Activated CD8-positive, alpha-beta memory T cell treated with anti-CD3 and anti-CD28 coated beads, Interleukin-2, amount 50 U/mL, for 4 hours (primary cell): ENCODE measurements around the gene UBAC2.

ENCODE experiments used
- DNase-seq: peaks from one replicate; pipeline ENCODE4 v3.0.0-alpha.2; 2020

UBAC2 gene

DNA sequence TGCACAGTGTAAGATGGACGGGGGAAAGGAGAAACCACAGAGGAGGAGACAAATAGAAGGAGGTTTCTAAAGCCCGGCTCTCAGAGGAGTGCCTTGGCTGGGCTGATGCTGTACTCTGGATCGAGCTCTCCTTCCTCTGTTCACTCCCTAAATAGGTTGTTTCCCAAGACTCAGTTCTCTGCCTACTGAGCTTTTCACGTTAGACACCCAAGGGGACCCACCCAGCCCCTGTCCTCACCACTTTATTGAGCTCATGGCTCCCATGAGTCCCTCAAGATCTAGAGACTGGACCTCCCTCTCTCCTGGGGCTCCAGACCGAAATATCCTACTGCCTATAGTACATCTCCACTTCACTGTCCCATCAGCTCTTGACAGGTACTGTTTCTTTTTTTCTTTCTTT, 144.7 kb downstream of the UBAC2 start:
- DNase-seq: no peak

DNA sequence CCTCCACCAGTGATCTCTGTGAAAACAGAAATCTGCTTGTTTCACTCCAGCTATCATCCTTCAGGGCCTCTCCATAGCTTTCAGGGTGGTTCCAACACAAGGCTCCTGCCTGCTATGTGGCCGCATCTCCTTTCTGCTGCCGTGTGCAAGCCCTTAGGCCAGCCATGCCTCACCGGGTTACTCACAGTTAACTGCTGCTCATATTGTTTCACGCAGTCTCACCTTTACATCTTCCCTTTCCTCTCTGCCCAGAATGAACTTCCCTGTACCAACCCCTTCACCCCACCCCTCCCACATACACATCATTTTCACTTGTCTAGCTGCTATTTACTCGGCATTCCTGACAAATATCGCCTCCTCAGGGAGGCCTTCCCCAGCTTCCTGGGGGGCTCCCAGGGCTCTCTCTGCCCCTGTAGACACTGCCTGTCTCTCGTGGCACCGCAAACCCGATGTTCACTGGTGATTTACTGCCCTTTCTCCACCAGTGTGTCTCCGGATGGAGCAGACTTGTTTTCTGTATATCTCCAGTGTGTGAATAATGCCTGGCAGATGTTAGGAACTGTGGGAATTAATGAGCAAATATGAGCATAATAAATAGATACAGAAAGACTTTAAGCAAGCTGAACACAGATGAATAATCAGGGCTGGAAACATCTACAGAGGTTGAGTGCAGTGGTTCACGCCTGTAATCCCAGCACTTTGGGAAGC, 145.8 kb downstream of the UBAC2 start:
- no peak for DNase-seq

DNA sequence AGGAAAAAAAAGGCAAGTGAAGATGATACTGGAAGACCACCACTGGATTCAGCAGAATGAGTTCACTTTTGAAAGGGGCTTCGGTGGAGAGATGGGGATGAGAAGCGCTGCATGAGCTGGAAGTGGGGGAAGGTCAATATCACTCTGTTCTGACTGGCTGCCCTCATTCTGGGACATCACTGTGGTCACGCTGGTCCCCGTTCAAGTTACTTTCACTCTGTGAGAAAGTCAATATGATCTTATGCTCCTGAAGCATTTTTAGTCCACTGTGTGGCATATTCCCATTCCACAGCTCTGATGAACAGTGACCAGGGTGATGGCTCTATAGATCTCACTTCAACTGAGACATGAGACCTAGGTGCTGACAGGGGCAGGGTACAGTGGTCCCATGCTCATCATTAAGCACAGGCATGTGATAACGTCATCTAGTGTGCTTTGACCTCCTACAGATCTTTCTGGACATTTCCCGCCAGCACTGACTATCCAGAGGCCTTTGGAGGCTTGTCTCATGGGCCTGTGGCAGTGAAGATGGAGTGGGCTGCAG, 146.8 kb downstream of the UBAC2 start:
- no peak for DNase-seq

DNA sequence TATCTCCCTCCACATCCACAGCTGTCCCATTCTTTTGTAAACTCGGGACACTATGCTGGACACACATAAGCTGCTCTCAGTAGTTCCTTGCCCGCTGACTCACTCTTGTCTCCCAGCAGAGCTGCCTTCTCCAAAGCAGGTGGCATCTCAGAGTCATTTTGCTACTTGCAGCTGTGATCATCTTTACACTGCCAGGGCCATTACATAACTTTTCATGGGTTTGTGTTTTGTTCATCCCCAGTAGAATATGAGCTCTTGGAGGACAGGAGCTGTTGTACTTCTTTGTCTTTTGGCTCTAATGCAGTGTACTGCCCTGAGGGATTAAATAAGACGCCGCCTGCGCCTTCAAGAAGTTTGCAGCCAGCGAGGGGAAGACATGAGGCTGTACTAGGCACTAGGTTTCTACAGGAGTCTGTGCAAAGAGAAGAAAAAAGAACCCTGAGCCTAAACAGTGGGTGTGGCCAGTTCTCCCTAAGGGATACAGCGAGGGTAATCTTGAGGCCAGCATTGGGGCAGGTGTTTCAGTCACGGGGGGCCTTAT, 147.3 kb downstream of the UBAC2 start:
- DNase-seq: no peak

DNA sequence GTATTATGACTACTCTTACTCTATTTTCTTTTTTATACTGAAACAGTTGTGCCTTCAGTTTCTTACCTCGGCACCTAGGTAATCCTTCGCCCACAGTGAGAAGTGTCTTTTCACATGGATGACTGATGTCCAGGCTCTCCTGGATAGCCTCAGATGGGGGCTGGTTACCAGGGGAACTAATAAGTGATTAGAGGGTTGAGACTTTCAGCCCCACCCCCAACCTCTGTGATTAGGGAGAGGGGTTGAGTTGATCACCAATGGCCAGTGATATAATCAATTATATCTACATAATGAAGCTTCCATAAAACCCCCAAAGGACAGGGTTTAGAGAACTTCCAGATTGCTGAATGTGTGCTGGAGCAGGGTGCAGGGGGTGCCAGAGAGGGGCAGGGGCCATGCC, 149.5 kb downstream of the UBAC2 start:
- DNase-seq: no peak

DNA sequence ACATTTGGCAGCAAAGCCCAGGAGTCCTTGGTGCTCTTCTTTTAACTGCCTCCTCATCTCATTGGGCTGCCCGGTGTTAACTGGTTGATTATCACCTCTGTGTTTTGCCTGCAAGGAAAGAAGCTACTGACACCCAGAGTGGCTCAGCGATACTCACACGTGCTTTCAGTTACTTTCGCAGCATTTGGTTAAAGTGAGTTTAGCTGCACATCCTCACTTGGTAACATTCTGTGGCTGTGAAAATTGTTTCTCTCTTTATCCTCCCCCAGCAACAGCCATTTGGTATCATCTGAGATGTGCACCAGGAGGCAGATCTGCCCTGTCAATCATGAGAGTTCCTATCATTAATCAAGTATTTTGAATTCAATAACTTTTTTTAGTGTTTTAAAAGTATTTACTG, 151.1 kb downstream of the UBAC2 start:
- DNase-seq: no peak

DNA sequence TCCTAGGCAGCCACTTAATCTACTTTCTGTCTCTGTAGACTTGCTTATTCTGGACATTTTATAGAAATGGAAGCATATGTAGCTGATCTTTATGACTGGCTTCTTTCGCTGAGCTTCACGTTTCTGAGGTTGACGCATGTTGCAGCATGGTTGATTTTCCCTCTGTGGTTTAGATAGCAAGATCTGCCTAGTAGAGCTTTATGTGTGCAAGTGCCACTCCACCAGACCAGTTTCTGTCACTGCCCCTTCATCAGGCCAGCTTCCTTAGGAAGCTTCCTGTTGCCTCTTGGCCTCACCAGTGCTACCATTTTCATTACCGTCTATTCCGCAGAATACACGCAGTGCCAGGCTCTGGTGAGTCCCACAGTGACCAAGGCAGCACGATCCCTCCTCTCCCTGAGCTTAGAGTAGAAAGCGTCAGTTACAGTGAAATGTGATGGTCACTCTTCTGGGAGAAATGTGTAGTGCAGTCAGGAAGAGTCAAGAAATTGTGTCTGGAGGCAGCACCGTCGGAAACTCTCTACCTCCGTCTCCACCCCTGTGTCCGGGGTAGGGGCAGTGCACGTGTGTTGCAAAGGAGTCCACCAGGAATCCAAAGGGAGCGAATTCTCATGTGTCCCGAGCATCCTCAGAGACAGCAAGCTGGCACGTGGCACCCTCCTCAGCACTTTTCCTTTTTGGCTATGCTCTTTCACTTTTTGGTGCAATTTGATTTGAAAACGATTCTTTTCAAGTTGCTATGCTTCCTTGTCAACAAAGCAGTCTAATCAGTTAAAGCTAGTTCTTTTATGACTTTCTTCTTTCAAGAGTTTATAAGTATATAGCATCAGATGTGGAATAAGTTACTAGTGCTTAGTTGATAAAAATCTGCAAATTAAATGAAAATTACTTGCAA, 151.9 kb downstream of the UBAC2 start:
- DNase-seq: no peak

DNA sequence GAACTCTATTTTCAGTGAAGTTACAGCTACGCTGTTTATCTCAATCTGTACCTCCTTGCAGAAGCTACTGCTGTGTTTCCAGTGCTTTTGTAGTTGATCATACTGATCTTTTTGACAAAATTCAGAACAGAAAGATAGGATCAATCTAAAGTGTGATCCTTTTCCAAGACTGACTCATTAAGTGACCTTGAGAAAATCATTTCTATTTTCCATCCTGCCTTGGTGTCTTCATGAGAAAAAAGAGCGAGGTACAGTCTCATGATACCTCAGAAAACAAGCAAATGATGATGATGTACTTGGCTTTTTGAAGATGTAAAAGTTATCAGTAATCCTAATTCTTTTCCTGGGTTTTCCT, 152.6 kb downstream of the UBAC2 start:
- no peak for DNase-seq

DNA sequence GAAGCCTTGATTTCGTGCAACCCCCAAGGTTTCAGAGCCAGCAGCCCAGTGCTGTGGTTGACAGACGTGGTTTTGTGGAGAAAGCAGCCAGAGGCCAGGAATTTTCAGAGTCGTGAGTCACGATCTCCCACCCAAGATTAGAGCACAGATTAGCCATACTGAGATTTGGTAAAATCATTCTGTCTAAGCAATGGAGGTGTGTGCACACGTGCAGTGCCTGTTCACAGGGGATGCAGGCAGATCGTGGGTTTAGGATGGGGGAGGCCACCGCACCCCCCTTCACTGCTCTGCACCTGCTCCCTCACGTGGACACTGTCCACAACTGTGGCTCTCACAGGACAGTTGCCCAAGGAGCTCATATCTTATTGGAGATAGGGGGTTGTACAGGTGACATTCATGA, 153.2 kb downstream of the UBAC2 start:
- DNase-seq: no peak

DNA sequence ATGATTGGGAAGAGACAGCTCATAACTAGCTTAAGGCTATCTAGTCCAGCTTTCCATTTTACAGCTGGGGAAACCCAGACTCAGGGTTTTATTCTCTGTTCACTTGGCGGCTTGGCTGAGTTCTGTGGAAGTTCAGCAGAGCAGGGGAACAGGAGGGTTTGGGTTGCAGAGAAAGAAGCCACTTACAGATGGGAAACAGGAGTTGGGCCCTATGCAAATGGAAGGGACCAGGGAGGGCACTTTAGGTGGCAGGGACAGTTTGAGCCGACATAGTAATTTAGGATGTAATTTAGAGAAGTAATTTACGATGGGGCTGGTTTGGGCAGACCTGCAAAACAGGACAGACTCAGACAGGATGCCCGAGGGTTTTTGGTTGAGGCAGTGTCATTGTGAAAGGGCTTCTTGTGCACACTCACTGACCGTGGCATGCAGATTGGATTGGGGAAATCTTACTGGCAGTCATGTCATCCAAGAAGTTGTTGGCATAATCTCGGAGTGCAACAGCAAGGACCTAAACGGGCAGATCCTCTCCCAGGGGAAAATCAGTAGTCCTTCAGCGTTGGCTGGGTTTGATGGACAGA, 153.8 kb downstream of the UBAC2 start:
- no peak for DNase-seq

DNA sequence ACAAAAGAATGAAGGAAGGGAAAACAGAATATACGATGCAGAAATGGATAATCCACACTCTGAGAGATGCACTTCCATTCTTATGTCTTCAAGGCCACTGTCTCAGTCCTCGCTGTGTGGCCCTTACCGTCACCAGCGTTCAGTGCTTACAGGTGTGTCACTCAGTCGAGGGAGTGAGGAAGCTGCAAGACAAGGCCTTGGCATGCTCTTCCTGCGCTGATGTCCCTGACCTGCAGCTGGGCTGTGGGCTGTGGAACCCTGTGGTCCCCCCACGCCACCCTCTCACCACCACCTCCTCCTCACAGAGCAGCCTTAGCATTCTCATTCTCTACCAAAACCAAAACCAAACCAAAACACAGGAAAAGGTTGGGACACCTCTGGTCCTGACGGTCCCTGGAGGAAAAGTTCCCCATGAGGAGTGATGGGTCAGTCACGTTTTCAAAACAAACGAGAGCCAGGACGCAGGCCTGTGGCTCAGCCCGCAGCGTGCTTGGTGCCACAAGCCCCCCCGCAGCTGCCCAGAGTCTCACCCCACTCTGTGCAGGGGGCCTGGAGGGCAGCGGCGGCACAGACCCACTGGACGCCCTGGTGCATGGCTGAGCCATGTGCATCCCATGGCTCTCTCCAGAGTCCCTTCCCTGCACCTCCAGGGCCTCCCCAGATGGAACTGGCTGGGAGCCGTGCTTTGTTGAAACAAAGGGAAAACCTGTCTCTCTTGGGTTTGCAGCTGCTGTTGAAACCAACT, 154.8 kb downstream of the UBAC2 start:
- DNase-seq: no peak

DNA sequence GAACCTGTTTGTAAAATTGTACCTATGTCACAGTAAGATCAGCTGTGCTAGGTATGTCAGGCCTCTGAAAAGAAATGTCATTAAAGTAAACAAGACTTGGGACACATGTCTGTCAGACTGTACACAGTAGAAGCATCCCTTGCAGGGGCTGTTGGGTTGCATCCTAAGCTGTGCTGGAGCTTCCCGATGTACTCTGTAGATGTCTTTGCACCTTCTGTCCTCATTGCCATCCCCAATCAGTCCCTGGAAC, 155.3 kb downstream of the UBAC2 start:
- DNase-seq: no peak

DNA sequence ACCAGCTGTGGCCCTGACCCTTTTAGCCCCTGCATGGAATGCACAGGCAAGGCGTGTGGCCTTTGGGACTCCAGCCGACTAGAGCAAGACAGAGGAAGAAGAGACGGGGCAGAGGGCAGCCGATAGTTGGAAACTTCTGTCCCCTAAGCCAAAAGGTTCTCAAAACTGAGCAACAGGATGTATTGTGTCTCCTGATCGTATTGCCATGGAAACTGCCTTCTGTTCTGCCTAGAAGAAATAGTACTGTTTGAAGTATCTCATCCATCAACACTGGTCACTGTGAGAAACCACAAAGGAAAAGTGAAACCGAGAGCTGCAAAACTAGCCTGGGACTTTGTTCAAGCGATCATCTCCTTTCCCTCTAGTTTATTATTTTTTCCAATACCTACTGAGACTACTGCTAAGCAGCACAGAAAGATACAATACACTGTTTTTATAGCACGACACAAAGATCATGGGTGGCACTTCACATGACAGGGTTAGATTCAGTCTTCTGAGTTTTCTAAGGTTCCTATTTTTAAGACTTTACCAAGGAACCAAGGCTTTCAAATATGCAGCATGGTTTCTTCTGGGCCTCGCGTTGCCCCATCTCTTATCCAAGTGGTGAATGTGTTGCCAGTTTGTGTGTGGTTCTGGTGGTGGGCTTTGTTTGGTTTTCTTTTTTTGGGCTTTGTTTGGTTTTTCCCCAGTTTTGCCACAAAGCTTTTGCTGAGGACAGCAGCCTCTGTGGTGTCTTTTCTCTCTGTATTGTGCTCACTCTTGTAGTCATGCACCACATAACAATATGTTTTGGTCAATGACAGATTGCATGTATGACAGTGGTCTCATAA, 155.8 kb downstream of the UBAC2 start:
- DNase-seq: no peak

DNA sequence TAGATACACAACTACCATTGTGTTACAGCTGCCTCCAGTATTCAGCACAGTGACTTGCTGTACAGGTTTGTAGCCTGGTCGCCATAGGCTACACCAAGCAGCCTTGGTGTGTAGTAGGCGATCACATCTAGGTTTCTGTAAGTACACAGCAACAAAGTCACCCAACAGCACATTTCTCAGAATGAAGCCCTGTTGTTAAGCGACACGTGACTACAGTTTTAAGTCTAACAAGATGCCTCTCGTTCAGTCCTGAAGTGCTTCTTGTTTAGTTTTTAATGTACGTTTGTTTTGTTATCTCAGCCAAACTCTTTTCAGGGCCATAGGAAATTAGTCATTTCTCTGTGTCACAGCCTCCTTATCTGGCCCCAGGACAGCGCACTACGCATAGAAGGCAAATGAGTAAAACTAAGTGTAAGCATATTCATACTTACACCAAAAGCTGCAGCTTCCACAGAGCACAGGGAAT, 156.5 kb downstream of the UBAC2 start:
- no peak for DNase-seq

DNA sequence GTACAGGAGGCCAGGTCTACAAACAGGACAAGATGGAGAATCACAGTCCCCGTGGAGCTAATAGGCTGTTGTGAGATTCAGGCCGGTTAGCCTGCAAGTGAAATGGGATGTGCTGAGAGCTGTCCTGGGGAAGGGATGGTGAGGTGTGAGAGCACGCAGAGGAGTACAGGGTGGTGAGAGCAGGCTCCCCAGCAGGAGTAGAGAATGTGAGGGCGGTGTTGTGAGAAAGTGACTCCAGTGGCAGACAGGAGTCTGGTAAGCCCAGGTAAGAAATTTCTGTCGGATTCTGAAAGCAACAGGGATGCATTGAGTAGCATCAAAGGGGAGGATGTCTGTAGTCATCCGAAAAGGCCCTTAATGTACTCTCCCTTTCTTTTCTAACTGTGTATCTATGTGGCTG, 157.3 kb downstream of the UBAC2 start:
- no peak for DNase-seq

DNA sequence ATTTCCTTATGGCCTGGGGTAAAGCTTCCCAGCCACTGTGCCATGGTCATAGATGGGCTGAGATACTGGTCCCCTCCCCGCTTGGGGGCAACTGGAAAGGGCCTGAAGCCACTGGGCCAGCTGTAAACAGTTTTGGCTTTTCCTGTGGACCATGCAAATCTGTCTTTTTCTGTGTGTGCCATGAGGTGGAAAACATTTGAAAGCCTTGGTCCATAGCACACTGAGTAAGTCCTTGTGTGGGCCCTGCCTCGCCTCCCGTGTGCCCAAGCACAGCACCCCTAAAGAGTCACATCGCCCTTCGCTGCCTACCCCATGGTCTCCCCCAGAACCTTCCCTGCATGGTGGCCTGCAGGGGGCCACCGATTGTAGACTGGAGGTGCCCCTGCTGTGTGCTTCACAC, 158.9 kb downstream of the UBAC2 start:
- no peak for DNase-seq

DNA sequence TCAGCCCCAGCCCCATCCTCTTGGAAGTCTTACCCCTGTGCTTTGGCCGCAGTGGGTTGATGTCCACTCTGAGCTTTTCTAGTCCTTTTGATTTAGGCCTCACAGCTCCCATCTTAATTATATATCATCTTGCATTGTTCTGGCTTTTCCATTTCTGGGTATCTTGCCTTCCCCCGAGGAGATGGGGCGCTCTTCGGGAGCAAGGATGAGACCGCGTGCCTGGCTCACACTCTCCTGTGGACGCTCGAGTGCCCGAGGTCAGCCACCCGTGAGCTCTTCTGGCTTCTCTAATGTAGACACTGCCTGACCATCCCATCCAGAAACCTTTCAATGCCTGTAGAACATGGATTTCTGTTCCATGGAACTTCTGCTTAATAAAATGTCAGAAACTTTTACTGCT, 160.0 kb downstream of the UBAC2 start:
- no peak for DNase-seq

DNA sequence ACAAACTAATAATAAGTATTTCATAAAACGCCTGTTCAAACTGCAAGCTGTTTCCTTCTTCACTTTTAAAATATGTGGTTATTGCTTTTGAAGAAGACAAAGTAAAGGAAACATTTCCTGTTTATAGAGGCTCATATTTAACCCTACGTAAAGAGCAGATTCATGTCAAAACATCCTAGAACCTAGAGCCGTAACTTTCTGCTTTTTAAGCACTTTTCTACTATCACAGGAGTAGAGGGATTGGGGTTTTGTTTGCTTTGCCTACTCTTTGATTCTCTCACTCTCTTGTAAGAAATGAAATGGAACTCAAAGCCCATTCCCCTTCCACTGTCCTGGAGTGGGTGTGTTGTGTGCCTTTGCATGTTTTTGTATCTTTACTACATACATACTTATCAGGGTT, 160.5 kb downstream of the UBAC2 start:
- no peak for DNase-seq

DNA sequence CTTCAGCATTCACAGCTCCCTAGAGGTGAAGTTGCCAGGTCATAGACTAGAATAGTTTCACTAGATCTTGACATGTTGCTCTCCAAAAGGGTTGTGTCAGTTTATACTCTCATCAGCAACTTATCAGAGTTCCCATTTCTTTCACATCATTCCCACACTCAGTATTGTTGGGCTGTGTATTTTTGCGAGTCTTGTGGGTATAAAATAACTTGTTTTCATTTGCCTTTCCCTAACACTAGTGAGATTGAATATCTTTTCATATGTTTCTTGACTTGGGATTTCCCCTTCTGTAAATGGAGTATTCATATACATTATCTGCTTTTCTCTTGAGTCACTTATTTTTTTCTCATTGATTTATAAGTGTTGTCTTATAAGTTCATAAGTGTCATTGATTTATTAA, 161.7 kb downstream of the UBAC2 start:
- no peak for DNase-seq

DNA sequence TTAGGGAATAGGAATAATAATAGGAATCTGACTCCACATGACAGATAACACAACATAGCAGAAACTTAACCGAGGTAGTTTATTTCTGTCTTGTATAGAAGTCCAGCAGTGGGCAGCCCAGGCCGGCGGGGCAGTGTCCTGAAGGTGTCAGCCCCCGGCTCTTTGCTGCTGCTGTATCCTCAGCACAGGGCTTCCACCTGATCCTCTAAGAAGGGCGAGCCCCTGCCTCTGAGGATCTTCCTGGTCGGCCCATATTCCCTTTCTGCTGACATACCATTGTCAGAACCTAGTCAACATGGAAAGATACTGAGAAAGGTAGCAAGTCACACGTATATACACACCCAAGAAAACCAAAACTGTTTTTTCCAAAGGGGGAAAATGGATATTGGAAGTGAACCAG, 162.7 kb downstream of the UBAC2 start:
- DNase-seq: no peak

DNA sequence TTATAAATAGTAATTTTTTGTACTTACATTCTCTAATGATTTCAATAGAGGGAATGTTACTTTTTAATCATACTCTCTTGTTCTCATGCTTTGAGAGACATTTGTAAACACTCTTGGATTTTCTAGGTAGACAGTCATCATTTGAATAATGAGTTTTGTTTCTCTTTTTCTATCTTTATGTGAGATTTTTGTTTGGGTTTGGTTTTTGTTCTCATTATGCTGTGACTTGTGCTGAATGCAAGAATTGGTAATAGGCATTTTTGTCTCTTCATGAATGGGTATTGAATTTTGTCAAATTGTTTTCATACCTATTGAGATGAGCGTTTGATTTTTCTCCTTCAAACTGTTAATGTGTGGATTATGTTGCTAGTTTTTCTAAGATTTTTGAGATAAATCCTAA, 163.3 kb downstream of the UBAC2 start:
- DNase-seq: no peak
